Neutrophil (primary cell): Measurements from ENCODE around the gene NLRP6.
"Not testable (repeated sequence)": the region's sequence is repeated elsewhere in the genome, so short reads cannot be mapped to it uniquely, and the experiment has no call there.

Experiments
- H3K27ac ChIP-seq: fragments of 200-600 bp; sonication (generic); 2 replicates; pipeline ENCODE4 v1.5.1; 2016; ENCODE audit warnings: mild to moderate bottlenecking, moderate library complexity
- H3K27me3 ChIP-seq: fragments of 200-600 bp; sonication (generic); 2 replicates; pipeline ENCODE4 v1.6.0; 2016; ENCODE audit warnings: mild to moderate bottlenecking
- H3K36me3 ChIP-seq: fragments of 200-600 bp; sonication (generic); 2 replicates; pipeline ENCODE4 v1.5.1; 2017
- H3K4me1 ChIP-seq, 2 experiments: fragments of 200-600 bp in 1 of 2; sonication (generic) in 1 of 2; 1 replicate in 1 of 2; 2 replicates in 1 of 2; pipeline versions ENCODE4 v1.5.1 to v1.6.1; 2013 to 2016; ENCODE audit warnings: low read depth in 1 of 2, low read length in 1 of 2, mild to moderate bottlenecking in 1 of 2, moderate library complexity in 1 of 2; ENCODE audit not compliant: control insufficient read depth in 1 of 2, insufficient read depth in 1 of 2
- H3K4me3 ChIP-seq, 2 experiments: fragments of 200-600 bp in 1 of 2; sonication (generic) in 1 of 2; 1 replicate in 1 of 2; 2 replicates in 1 of 2; pipeline ENCODE4 v1.5.1; 2013 to 2016; ENCODE audit warnings: low read depth in 1 of 2, low read length in 1 of 2, mild to moderate bottlenecking in 1 of 2, moderate library complexity in 1 of 2
- H3K9me3 ChIP-seq: fragments of 200-600 bp; sonication (generic); 2 replicates; pipeline ENCODE4 v1.5.1; 2016
- TF ChIP-seq, protein P1 (sequence below): fragments of 200-600 bp; sonication (generic); IDR thresholded peaks from 2 replicates; pipeline ENCODE4 v1.5.1; 2016; ENCODE audit warnings: antibody characterized with exemption

The NLRP6 gene

DNA sequence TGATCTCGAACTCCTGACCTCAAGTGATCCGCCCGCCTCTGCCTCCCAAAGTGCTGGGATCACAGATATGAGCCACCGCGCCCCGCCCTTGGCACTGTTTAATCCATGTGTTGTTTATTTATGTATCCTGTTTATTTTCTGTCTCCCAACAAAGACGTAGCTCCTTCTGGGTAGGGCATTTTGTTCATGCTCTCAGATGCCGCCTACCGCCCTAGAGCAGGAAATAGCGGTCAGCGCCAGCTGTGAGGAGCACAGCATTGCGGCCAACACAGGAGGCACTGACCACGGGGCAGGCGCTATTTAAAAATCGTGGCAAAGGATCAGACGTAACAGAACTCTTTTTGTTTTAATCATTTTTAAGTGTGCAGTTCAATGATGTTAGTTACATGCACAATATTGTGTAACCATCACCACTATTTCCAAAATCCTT is 9.5 kb upstream of the NLRP6 start:
- TF ChIP-seq, protein P1, sequence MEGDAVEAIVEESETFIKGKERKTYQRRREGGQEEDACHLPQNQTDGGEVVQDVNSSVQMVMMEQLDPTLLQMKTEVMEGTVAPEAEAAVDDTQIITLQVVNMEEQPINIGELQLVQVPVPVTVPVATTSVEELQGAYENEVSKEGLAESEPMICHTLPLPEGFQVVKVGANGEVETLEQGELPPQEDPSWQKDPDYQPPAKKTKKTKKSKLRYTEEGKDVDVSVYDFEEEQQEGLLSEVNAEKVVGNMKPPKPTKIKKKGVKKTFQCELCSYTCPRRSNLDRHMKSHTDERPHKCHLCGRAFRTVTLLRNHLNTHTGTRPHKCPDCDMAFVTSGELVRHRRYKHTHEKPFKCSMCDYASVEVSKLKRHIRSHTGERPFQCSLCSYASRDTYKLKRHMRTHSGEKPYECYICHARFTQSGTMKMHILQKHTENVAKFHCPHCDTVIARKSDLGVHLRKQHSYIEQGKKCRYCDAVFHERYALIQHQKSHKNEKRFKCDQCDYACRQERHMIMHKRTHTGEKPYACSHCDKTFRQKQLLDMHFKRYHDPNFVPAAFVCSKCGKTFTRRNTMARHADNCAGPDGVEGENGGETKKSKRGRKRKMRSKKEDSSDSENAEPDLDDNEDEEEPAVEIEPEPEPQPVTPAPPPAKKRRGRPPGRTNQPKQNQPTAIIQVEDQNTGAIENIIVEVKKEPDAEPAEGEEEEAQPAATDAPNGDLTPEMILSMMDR = peak; percentile 66
- not testable (repeated sequence) for H3K27me3 ChIP-seq, H3K9me3 ChIP-seq, H3K36me3 ChIP-seq
- Histone ChIP-seq H3K27ac (peak overlapping the region; percentile 100), H3K4me3 (peak overlapping the region; percentile 79 to 99), H3K4me1 (peaks cover 35 to 38% of the 10 kb centered on the region in 2 experiments)

DNA sequence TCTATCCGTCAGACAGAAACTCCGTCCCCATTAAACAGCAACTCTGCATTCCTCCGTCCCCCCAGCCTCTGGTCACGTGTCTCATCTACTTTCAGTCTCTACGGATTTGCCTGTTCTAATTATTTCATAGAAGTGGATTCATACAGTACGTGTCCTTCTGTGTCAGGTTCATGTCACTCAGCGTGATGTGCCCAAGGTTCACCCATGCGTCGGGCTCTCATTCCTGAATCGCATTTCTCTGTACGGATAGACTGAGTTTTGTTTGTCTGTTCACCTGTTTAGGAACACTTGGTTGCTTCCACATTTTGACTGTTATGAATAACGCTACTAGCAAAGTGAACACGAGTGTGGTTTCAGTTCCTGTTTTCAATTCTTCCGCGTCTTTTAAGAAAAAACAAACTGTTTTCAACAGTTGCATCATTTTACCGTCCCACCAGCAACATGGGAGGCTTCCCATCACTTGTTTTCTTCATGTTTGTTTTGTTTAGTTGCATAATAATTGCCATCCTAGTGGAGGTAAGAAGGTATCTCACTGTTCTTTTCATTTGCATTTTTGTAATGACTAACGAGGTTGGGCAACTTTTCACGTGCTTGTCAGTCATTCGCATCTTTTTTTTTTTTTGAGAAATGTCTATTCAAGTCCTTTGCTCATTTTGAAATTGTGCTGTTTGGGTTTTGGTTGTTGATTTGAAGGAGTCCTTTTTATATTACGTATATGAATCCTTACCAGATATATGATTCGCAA is 8.9 kb upstream of the NLRP6 start:
- TF ChIP-seq, protein P1 = peak; percentile 93
- no peaks in the 10 kb centered on the region for H3K36me3 ChIP-seq
- H3K27me3 ChIP-seq = no peaks in the 10 kb centered on the region
- H3K9me3 ChIP-seq = no peaks in the 10 kb centered on the region
- peak overlapping the region; percentile 100 for H3K27ac ChIP-seq
- peak overlapping the region; percentile 79 to 99 for H3K4me3 ChIP-seq
- peaks cover 36 to 43% of the 10 kb centered on the region in 2 experiments for H3K4me1 ChIP-seq

DNA sequence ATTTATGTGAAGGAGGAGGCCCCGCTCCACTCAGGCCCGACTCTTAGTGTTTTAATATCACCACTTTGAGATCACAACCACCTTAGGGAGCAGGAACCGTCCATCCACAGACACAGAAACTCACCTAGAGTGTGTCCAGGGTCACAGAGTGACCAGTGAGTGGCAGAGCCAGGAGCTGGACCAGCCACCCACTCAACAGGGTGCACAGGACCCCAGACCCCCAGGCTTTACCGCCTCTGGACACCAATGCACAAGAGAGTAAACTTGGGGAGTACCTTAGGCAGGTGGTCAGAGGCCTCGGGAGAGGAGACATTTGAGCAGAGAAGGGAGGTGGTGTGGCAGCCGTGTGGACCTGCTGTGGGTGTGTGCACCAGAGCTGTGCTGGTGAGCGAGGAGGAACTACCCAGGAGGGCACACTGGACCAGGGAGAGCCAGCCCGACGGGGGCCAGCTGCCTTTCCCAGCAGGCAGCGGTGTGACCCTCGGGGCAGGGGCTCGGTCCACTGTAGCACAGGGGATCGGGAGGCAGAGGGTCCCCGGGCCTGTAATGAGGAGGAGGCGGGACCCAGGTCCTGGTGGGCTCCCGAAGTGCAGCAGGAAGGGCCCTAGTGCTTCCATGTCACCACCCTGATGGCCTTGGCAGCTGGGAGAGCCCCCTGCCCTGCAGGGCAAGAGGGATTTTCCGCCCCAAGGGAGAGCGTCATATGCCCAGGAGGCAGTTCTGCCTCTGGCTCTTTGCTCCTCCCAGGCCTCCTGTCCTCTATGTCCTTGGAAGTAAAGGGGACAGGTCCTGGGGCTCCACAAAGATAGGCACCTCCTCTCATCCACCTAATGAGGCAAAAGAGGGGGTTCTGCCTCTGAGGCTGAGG is 7.5 kb upstream of the NLRP6 start:
- TF ChIP-seq, protein P1 = no peak
- Histone ChIP-seq H3K4me1 (peaks cover 45 to 55% of the 10 kb centered on the region in 2 experiments), H3K27me3 (no peaks in the 10 kb centered on the region), H3K9me3 (no peaks in the 10 kb centered on the region), H3K27ac (peak overlapping the region; percentile 100), H3K36me3 (no peaks in the 10 kb centered on the region), H3K4me3 (peak overlapping the region; percentile 10 to 40)

DNA sequence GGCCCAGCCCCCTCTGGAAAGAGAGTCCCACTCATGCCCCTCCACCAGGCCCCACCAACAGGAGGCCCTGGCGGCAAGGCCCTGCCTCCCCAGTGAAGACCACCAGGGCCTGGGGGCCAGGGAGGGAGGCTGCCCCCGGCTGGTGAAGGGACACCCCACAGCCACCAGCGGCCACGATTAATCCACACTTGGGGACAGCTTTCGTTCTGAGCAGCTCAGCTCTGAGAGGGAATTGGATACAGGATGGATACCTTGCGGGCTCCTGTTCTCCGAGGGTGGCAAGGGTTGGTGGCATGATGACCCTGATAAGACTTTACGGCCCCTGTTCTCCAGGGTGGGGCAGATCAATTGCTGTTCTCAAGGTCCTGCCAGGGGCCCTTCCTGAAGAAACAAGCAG is 6.9 kb upstream of the NLRP6 start:
- Histone ChIP-seq H3K4me1 (peaks cover 45 to 60% of the 10 kb centered on the region in 2 experiments), H3K27ac (peak overlapping the region; percentile 100), H3K4me3 (no peak overlapping the region), H3K36me3 (no peaks in the 10 kb centered on the region), H3K9me3 (no peaks in the 10 kb centered on the region), H3K27me3 (no peaks in the 10 kb centered on the region)
- TF ChIP-seq, protein P1 = no peak

DNA sequence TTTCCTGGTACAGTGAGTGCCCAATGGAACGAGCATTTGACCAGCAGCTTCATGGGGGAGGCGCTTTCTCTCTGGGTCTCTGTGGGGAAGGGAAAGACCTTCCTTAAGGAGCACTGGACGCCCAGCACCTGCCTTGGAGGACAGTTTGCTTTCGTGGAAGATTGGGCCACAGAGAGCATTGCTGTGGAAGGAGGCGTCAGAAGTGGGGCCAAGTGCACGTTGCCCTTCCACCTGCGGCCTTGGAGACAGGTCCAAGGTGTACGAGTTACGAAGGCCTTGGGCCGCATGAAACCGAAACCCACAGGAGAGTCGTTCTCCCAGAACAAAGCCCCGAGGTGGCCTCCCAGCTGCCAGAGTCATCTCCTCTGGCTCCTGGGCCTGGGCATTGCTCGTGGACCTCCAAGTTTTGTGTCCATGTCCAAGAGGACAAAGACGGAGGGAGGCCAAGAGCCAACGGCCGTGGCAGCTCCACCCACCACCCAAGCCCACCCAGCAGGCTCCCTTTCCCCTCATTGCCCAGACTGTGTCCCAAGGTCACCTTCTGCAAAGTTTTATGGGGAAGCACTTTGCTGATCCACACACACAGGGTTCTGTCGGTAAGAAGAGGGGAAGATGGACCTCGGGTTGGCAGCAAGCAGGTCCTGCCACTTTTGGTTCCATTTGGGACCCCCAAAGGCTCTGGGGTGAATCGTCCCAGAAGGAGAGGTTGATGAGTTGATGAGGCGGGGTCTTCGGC is 5.8 kb upstream of the NLRP6 start:
- Histone ChIP-seq H3K27me3 (peaks cover 7% of the 10 kb centered on the region), H3K4me1 (peaks cover 41 to 70% of the 10 kb centered on the region in 2 experiments), H3K27ac (peak overlapping the region; percentile 34), H3K36me3 (no peaks in the 10 kb centered on the region), H3K9me3 (no peaks in the 10 kb centered on the region), H3K4me3 (no peak overlapping the region)
- TF ChIP-seq, protein P1 = no peak
